ENCODE data around the gene MPP3.

DNA sequence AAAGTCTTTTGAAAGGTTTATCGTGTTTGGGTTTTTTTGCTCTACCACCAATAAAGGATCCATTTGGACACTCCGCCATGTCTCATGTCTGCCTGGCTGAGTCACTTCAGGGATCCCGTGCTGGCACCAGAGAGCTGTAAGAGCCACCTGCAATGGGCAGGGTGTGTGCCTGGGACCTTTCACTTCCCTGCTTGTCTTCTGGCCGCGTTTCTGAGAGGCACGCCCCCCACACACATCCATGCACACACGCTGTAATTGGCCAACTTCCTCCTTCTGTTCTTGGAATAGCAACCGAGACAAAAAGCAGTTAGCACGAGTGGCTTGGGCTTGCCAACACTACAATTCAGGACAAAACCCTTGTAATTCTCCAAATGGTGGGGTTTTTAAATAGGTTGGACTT is 64.6 kb downstream of the MPP3 start:
- TF ChIP-seq GATA2 (IDR thresholded peaks at IDR 0.05; ENCODE audit: low read depth, low read length) (no peak), GATA3 (IDR thresholded peaks at IDR 0.05; ENCODE audit: low read depth, low read length) (no peak)

All from SH-SY5Y (cell line).